PFSK-1 (cell line): ENCODE data around the gene PPP2R5A.

ENCODE experiments used
- POLR2AphosphoS5 ChIP-seq: IDR thresholded peaks from 2 replicates; pipeline ENCODE4 v1.6.1; 2012; ENCODE audit warnings: low read depth, mild to moderate bottlenecking, control low read depth, low read length, moderate library complexity
- REST ChIP-seq, 2 experiments: IDR thresholded peaks; 2 replicates each; pipeline versions ENCODE4 v1.6.1 to v1.8.0; 2011 to 2012; ENCODE audit warnings: low read depth in 2 of 2, low read length in 2 of 2, control low read depth in 1 of 2, inconsistent platforms in 1 of 2, mild to moderate bottlenecking in 1 of 2, moderate library complexity in 1 of 2; ENCODE audit not compliant: insufficient read depth in 1 of 2

DNA sequence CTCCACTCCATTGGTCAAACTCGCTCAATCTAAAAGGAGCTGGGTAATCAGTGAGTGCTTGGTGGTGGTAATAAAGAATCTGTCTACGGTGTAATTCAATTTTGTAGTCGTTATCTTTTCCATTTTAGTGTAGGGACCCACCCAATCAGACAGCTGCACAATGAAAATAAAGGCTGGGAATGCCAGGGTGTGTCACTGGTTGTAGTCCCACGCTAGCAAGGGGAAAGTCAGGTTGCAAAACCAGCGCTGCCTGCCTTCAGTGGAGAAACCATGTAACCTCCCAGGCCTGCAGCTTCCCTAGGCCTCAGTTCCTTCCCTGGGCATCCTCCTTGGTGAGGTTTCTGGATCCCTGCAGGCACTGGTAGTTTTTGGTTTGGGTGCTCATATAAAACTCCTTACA, 49.4 kb upstream of the PPP2R5A start:
- TF ChIP-seq REST (IDR thresholded peaks at IDR 0.05; ENCODE audit: insufficient read depth in 1 of 2, low read depth in 2 of 2, low read length in 2 of 2) (no peak), POLR2AphosphoS5 (no peak)
